NCI-H2196 treated with DMSO at 0.1 percent for 48 hours (cell line): Measurements from ENCODE around the gene ABCB9.
A peak's percentile ranks its signal among the peaks of the same experiment; 100 is the strongest.

Experiments
- DNase-seq: peaks from one replicate; lab custom pipeline; 2025; ENCODE audit not compliant: unreplicated experiment; lab: John Stamatoyannopoulos, UW

The ABCB9 gene

DNA sequence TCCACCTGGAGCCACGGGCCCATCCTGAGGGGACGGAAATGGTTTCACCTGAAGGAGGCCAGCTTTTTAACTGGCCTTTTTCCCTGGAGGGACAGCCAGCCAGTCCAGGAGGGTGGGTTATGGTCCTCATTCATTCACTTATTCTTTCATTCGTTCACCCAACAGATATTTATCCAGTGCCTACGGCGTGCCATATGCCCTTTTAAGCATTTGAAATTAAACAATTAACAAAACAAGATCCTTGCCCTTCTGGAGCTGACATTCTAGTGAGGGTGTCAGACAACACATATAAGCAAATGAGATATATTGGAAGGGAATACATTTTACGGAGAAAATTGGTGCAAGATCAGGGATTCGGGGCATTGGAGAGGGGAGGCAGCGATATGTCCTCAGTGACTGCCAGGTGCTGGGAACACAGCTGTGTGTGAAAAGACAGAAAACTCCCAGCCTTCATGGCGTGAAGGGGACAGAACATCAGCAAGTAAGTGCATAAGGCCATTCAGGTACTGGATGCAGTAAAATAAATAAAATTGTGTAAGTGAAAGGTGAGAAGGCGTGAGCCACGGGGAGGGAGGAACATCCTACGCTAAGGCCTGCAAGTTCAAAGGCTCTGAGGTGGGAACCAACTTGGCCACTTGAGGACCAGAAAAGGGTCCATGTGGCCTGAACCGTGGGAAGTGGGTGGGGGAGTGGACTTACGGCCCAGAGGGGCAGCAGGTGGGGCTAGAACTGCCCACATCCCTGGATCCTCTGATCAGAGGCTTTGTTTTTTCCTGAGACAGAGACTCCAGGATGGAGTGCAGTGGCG, 684 bp upstream of the ABCB9 start:
- no peak for DNase-seq

DNA sequence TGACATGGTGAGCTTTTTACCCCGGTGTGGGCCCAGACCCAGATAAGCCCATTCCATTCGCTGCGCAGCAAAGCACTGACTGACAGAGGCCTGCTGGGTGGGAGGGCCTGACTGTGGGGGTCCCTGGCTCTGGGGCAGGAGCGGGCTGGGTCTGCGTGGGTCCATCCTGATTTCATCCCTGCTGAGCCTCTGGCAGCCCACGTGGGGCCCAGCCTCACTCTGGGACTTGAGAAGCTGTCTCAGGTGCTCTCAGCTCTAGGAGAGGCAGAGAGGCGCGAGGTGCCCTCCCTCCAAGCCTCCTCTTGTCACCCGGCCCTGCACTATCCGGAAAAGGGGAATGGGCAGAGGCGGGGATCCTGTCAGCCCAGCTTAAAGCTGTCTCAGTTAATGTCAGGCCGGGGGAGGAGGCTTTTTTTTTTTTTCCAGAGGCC, 927 bp downstream of the ABCB9 start:
- no peak for DNase-seq

DNA sequence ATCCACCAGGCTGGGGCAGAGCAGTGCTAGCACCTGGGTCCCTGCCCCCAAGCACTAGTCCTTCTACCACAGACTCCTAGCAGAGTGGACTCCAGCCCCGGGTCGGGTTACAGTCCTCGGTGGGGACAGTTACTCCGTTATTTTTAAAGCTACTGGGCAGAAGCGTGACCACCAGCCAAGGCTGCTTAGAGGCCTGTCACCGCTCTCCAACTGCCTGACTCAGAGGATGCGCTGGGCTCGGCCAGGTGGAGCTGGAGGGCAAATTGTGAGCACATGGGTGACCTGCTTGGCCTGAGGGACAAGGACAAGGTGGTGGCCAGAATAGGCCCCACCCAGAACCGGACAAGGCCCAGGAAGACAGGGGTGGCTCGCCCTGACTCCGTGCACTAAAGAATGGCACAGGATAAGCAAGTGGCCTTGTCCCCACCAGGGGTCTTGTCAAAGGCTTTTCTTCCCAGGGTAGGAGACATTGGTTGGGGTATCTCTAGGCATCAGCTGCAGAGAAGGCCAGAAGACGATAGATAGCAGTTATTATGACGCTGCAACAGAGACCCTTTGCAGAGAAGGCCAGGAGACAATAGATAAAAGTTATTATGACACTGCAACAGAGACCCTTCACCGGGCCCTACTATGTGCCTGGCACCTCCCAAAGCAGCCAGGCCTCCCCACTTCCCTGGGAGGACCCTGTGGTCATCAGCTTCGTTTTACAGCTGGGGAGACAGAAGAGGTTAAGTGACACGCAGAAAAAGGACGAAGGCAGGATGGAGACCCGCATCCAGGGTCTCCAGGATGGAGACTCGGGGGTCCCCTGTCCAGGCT, 1.6 kb downstream of the ABCB9 start:
- DNase-seq, result no peak

DNA sequence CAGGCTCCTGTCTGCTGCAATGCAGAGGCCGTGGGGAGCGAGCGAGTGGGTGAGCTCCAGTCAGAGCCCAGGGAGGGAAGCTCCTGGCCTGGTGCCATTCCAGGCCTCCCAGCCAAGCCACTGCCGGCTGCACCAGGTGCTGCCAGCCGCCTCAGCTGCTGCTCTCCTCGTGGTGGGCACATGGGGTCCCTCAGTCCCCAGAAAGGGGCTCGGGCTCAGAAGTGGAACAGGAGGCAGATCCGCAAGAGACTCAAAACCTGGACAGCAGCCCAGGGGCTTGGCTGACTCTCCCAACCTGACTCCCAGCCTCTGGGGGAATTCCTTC, 2.4 kb downstream of the ABCB9 start:
- no peak for DNase-seq

DNA sequence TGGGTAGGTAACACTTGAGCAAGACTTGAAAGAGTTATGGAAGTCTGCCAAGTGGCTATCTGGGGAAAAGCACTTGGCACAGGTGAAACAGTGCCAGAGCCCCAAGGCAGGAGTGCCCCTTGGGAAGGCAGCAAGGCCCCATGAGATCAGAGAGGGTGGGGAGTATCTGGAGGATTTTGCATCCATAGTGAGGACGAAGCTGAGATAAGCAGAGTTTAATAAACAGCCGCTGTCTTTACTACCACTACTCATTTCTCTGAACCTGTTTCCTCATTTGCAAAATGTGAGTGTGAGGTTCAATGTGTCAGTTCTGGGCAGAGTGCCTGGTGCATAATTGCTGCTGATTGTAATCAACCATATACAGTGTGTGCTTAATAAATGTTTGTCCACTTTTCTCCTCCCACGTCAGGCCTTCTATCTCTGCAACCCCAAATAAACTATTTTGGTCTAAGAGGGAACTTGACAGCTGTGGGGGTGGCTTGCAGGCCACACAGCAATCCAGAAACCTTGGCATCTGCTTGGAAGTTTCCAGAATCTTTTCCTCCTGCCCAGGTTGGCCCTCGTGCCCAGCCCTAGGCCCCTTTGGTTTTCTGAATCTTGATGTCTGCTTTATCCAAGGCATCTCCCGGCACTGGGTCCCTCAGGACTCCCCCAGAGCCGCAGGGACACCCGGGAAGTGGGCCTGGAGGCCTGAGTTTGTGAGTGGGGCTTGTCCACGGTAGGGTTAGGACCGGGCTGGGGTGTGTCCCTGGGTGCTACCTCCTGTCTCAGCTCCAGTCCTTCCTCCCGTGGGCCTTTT, 4.5 kb downstream of the ABCB9 start:
- no peak for DNase-seq

DNA sequence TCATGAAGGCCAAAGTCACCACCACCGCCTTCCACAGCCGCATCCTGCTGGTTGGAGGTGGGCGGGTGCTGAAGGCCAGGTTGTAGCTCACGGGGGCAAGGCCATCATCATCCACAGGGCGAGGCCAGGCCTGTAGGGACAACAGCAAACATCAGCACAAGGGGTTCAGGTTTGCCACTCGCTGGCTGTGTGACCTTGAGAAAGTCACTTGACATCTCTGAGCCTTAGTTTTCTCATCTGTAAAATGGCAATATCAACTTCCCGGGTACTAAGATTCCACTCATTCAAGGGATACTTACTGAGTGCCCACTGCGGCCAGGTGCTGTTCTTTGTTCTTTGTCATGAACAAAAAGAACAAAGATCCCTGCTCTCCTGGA, 6.1 kb downstream of the ABCB9 start:
- no peak for DNase-seq

DNA sequence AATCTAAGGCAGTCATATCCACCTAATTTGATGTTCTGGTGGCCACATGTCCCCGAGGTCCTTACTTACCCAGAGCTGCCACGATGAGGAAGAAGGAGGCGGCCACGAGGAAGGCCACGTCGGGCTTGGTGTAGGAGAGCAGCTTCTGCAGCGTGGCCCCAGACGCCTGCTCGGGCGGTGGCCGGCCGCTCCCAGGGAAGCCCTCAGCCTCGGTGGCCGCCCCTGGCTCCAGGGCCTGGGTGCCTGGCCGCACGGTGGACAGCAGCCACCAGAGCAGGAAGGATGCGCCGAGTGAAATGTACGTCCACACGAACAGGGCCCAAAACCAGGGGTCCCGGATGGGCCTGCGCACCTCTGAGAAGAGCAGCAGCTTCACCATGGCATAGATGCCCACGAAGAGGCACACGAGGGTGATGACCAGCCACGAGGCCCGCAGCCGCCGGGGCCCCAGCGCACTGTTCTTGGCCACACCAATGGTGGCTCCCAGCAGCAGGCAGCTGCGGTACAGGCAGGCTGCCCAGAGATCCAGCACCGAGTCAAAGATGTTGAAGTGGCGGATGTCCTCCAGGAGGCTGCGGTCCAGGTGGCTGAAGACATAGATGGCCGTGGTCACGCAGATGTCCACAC, 6.6 kb downstream of the ABCB9 start:
- no peak for DNase-seq

DNA sequence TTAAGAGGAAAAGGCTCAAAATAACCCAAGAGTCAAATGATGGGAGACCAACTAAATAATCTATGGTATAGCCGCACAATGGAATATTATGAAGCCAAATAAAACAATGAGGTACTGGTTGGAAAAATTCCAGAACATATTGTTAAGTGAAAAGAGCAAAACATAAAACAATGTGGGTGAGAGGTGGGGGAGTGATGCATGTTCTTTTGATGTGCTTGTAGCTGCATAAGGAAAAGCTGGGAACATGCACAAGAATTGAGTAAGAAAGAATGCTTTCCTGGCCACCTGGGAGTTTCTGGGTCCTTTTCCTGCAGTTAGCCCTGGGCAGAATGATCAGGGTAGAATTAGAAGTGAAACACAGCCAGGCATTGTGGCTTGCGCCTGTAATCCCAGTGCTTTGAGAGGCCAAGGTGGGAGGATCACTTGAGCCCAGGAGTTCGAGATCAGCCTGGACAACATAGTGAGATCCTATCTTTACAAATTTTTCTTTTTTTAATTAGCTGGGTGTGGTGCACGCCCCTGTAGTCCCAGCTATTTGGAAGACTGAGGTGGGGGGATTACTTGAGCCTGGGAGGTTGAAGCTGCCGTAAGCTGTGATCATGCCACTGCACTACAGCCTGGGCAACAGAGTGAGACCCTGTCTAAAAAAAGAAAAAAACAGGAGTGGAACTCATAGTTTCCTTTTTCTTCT, 7.9 kb downstream of the ABCB9 start:
- no peak for DNase-seq

DNA sequence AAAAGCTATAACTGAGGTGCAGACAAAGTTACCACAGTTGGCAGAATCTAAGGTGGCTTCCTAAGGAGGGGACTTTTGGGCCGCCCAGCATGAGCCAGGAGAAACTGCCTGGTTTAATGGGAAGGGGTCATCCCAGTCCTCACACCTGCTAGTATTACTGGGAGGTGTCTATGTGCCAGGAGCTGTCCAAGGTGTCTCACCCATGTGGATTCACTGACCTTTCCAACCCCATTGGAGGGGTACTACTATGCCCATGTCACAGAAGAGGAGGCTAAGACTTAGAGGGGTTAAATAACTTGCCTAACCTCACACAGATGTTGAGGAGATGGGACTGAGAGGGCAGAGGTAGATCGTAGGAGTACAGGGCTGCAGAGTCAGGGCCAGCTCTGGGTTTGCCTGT, 10.2 kb downstream of the ABCB9 start:
- DNase-seq, result no peak

DNA sequence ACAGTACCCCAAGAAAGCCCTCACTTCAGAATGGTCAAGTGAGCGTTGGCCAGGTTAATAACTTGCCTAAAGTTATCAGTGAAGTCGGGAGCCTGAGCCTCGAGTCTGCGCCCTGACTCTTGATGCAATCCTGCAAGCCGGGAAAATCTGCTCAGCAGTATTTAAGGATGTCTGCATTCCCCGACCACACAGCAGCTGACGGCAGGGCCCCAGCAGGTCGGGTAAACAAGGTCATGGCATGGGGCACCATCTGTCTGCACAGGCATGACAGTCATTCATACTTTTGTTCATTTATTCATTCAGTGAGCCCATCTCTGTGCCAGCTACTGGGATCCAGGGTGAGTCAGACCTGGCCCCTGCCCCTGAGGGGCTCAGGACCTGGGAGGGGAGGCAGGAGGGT, 11.1 kb downstream of the ABCB9 start:
- no peak for DNase-seq

DNA sequence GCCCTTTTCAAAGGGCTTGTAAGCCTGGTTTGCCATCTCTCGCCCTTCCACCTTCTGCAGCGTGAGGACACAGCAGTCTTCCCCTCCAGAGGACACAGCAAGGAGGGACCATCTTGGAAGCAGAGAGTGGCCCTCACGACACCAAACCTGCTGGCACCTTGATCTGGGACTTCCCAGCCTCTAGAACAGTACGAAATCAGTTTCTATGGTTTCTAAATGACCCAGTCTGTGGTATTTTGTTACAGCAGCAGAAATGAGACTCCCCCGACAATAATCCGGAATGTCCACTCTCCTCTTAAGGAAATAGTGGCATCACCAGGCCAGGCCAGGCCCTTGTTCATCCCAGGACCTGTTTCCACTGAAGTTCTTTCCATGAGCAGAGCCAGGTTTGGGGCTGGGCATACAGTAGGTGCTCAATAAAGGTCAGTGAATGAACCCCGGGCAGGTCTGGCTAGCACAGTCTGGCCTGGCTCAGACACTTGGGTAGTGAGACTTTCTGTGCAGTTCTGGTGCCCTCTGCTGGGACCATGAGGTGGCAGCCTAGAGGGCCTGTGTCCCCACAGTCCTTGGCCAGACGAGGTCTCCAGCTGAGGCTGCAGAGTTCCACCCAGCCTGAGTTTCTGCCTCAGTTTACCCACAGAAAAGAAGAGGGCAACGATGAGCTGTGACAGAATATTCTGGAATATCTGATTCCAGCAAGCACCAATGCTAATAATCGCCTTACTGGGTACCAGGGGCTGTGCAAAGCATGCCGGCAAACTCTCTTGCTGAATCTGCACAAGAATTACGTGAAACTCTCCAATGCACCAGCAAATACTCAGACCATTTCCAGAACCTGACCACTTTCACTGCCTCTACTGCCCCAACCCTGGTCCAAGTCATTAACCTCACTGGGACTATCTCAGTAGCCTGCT, 14.0 kb downstream of the ABCB9 start:
- DNase-seq, result peak; percentile 42

DNA sequence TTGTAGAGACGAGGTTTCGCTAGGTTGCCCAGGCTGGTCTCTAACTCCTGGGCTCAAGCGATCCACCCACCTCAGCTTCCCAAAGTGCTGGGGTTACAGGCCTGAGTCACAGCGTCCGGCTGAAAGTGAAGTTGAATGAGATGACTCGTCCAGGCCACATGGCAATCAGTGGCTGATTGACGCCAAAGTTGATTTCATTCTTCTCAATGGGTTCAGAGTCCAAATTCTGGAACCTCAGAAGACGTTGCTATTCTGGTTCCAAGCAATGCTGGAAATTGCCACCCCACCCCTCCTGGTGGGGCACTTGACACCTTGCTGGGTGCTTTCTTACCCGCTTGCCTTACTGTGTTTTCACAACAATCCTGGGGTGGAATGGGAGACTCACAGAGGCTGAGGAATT, 14.9 kb downstream of the ABCB9 start:
- no peak for DNase-seq

DNA sequence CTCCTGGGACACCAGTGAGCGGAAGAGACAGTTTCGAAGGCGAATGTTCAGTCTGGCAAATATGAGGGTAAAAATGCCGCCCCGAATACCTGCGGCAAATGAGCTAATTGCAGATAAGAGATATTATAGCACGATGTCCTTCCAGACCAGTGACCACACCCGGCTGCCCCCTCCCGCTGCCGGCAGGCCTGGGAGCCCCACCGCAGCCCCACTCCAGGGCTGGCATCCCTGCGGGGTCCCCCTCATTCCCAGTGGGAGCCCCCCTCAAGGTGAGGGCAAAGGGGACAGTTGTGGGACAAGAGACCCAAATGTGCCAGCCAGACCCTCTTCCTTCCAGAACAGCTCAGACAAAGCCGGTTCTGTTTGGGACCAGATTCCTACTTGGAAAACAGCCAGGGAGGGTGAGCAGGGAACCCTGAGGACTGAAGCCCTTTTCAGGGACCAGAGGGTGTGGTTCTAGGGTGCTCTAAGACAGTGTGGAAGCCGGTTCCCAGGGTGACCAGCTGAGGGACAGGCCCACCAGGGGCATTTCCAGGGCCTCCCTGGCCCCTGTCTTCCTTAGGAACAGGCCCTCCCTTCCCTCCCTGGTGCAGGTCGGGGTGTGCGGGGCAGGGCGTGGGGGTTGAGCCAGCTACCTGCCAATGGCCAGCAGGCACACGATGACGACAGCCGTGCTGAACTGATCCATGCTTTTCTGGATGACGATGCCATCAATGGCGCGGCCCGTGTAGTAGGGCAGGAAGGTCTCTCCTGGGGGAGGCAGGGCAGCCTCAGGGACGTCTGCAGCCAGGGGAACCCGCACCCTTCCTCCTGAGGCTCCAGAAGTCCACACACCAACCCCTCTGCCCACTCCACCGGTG, 16.2 kb downstream of the ABCB9 start:
- no peak for DNase-seq

DNA sequence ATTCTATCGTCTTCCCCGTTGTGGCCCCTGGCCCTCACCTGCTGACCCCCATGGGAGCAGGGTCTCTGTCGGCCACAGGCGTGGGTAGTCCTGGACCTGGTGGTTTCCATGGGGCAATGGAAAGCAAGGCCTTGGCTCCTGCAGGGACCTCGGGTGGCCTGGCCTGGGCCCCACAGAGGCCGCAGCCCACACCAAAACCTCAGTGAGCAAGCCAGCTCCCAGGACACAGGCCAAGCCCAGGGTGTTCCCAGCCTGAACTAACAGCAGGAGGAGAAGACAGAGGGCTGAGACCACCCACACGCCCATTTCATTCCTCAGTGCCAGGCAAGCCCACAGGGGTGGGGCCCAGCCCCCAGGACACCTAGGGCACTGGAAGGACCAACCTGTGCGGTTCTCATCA, 16.9 kb downstream of the ABCB9 start:
- no peak for DNase-seq

DNA sequence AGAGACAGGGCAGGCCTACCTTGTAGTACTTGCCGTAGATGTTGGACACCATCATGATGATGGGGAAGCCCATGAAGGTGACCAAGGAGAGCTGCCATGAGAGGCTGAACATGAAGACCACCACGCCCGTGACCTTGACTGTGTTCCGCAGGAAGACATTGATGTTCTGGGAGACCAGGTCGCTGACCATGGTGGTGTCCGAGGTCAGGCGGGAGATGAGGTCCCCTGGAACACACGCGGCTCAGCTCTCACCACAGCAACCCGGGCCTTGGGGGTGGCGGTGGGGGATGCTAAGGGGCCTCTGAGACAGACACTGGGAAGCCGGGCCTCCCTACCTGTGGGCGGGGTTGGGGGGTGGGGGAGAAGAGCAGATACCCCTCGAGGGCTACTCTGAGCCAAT, 17.7 kb downstream of the ABCB9 start:
- no peak for DNase-seq

DNA sequence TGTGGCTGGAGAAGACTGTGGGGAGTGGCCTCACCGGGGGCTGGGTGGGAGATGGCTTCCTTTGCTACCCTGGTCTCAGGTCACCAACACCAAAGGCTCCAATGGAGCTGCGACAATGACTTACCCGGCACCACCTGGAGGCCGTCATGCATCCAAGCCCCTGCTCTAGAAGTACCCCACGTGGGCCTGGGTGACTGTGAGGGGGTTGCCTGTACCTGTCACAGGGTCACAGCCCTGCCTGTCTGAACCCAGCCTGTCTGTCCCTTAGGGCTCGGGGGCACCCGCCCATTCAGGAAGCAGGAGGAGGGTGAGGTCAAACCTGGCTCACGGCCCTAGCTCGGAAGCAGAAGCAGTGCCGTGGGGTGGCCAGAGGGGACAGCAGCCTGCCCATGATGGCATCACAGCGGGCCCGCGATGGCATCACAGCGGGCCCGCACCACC, 18.9 kb downstream of the ABCB9 start:
- DNase-seq, result no peak

DNA sequence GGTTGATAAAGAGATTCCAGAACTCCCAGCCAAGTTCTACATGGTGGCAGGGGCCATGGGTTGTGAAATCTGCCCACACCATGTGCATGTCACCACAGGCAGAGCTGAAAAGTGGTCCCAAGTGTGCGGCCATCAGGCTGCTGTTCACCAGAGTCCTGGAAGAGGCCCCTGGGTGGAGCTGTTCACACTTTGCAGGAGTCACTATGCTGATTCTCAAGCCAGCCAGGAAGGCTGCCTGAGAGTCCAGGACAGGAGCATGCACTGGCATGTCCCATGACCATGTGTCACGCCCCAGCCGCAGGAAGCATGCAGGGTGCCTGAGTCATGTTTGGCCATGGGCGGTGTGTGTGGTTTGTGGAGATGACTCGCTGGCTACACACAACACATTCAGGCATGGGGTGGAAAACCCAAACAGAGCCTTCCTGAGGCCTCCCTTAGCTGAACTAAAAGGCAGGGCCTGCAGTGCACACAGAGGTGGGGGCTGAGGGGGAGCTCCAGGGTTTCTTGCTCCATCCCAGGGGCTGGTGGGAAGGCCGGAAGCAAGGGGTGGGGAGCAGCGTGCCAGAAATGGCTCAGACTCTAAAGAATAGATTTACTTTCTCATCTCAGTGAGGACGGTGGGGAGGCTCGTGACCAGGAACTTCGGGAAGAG, 19.4 kb downstream of the ABCB9 start:
- DNase-seq, result no peak
